VCaP (cell line): Measurements from ENCODE around the gene EFEMP1.

Experiments
- H3K27ac ChIP-seq: fragments of 450-650 bp; 2 replicates; pipeline ENCODE4 v1.5.1; 2017
- TF ChIP-seq, protein P1 (sequence below): fragments of 450-650 bp; conservative IDR thresholded peaks from 2 replicates; pipeline ENCODE4 v1.5.1; 2017; ENCODE audit warnings: mild to moderate bottlenecking, moderate library complexity

EFEMP1 gene

GRCh38 chr2:55932843-55933242, 9.3 kb upstream of the EFEMP1 start:
- H3K27ac ChIP-seq, result no peak overlapping the region
- TF ChIP-seq, protein P1, sequence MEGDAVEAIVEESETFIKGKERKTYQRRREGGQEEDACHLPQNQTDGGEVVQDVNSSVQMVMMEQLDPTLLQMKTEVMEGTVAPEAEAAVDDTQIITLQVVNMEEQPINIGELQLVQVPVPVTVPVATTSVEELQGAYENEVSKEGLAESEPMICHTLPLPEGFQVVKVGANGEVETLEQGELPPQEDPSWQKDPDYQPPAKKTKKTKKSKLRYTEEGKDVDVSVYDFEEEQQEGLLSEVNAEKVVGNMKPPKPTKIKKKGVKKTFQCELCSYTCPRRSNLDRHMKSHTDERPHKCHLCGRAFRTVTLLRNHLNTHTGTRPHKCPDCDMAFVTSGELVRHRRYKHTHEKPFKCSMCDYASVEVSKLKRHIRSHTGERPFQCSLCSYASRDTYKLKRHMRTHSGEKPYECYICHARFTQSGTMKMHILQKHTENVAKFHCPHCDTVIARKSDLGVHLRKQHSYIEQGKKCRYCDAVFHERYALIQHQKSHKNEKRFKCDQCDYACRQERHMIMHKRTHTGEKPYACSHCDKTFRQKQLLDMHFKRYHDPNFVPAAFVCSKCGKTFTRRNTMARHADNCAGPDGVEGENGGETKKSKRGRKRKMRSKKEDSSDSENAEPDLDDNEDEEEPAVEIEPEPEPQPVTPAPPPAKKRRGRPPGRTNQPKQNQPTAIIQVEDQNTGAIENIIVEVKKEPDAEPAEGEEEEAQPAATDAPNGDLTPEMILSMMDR, result no peak

DNA sequence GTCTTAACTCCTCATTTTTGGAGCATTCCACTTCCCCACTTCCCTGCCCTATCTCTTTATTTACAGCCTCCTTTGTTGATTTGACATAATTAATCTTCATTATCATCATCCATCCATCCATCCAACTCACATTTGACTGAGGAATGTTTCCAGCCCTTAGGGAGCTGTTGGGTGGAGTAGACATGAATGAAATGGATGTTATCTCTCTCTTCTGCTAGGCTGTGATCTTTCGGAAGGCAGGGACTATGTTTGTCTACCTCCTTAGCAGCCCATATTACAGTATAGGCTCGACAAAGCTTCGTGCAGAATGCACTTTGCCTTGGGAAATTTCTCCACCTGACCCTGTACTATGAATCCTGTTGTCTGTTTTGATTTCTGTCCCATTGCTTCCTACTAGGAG, 7.7 kb upstream of the EFEMP1 start:
- TF ChIP-seq, protein P1, result no peak
- H3K27ac ChIP-seq, result no peak overlapping the region

DNA sequence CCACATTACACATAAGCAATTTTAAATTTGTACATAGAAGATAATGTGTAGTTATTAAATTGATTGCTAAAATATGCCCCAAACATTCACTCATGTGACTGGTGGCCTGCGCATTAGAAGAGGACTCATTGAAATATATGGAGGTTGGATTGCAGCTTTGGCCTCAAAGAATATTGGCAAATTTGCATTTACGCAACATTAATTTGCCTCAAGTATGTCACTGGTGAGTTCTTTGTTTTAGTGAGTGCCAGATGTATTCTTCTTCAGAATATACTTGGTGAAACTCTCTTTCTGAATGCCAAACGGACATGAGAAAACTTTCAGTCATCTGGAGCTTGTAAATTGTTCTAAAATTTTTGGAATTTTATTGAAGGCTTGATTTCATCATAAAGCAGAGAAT, 5.9 kb upstream of the EFEMP1 start:
- no peak overlapping the region for H3K27ac ChIP-seq

DNA sequence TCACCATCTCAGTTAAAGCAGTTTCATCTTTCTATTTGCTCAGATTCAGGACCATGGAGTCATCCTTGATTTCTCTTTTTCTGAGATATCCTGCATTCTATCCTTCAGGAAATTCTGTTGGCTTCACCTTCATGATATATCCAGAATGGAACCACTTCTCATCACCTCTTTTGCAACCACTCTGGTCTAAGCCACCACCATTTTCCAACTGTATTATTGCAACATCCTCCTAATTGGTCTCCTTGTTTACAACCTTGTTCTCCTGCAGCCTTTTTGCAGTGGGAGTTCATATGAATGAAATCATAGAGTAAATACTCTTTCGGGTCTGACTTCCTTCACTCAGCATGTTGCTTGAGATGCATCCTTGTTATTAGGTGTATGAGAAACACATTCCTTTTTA, 3.4 kb upstream of the EFEMP1 start:
- H3K27ac ChIP-seq, result no peak overlapping the region
- TF ChIP-seq, protein P1, result no peak

More for the DNA sequence above, 5.9 kb upstream of the EFEMP1 start:
- TF ChIP-seq, protein P1, result no peak

DNA sequence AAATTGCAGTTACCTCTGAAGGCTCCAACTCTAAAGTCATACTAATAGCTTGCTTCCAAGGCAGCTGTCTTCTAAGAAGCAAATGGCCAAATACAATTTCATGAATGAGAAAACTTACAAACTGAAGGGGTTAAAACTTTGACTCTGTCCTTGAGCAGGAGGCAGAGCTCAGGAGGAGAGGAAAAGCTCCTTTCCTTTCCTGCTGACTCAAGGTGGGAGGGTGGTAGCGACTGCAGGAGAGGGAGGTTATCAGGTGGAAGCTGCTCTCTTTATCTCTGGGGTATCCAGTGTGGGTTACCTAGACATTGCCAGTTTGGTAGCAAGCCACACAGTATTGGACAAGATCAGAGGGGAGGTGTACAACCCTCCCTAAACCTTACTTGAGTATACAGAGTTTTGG, 2.7 kb upstream of the EFEMP1 start:
- TF ChIP-seq, protein P1, result no peak
- no peak overlapping the region for H3K27ac ChIP-seq

DNA sequence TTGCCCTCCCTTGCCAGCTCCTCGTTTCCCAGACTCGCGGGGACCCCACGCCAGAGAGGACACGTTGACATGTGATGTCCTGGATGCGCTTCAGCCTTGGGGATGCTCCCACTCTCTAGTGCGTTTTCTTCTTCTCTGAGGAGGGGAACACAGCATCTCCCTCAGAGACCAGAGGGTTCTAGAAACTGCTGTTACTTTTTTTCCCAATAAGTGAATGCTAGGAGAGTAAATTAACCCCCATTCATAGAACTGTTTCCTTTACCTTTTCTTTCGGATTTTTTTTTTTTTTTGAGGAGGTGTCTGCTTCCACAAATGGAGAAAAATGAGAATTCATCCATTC, 370 bp upstream of the EFEMP1 start:
- H3K27ac ChIP-seq, result no peak overlapping the region
- TF ChIP-seq, protein P1, result no peak

- no peak overlapping the region for H3K27ac ChIP-seq
- TF ChIP-seq, protein P1, result no peak
Observed at GRCh38 chr2:55922291-55922907, 1.2 kb downstream of the EFEMP1 start.
